ENCODE measurements around the gene SYT3. TPM values are rescaled to one million over a fixed set of nuclear protein-coding genes. Genes with fewer than 3 reads are reported as not detected.
"Not testable (repeated sequence)": the region's sequence is repeated elsewhere in the genome, so short reads cannot be mapped to it uniquely, and the experiment has no call there.

SYT3 gene
- total RNA-seq, 1 experiment from 2014 or later = 0.18 TPM

- no peaks in the 10 kb centered on the region for H3K9me3 ChIP-seq (ENCODE audit: low read length)
- H3K36me3 ChIP-seq (ENCODE audit: low read depth, low read length) = no peaks in the 10 kb centered on the region
- BruUV-seq (replicated peaks) = no TSS peak
- no peaks in the 10 kb centered on the region for H3K9me2 ChIP-seq (replicated peaks; ENCODE audit: low read length)
- ChIA-PET POLR2A (ENCODE audit: unreplicated experiment) (no interaction called here), CTCF (interaction anchor here (0.5 kb wide), 1 partner anchor 56 kb away, joined by 3 read pairs; no protein-coding TSS in a partner anchor)
- H2AFZ ChIP-seq (ENCODE audit: low read length) = no peak overlapping the region
- intact Hi-C loops (cut with micrococcal nuclease) = no loop called here
- H3K27me3 ChIP-seq (ENCODE audit: low read length) = peaks cover 10% of the 10 kb centered on the region
- no peak for ATAC-seq
- H3K4me3 ChIP-seq (ENCODE audit: low read length) = no peak overlapping the region
- no peak overlapping the region for H3K27ac ChIP-seq (ENCODE audit: low read length)
- no peaks in the 10 kb centered on the region for H3K79me2 ChIP-seq (ENCODE audit: low read length)
- DNase-seq = no peak
- H3F3A ChIP-seq (ENCODE audit: low read length, unreplicated experiment) = no peaks in the 10 kb centered on the region
- no peak overlapping the region for H3K9ac ChIP-seq (ENCODE audit: low read length)
- H4K20me1 ChIP-seq (ENCODE audit: low read length) = no peaks in the 10 kb centered on the region
- no peaks in the 10 kb centered on the region for H3K4me1 ChIP-seq (ENCODE audit: insufficient read depth, low read length)
- TF ChIP-seq EZH2phosphoT487 (IDR thresholded peaks at IDR 0.05; ENCODE audit: borderline replicate concordance, low read length) (no peak), CTCF (conservative IDR thresholded peaks at IDR 0.05; ENCODE audit: low read depth, low read length) (no peak), EZH2 (IDR thresholded peaks at IDR 0.05; ENCODE audit: low read length, unreplicated experiment) (no peak)
- H3K4me2 ChIP-seq (ENCODE audit: low read length) = no peak overlapping the region
Observed at GRCh38 chr19:50607388-50607787, 32.3 kb downstream of the SYT3 start.

- peaks cover 17% of the 10 kb centered on the region for H3K27me3 ChIP-seq (ENCODE audit: low read length)
- POLR2A ChIA-PET (ENCODE audit: unreplicated experiment); BruUV-seq (replicated peaks); H3K27ac ChIP-seq (ENCODE audit: low read length); H3F3A ChIP-seq (ENCODE audit: low read length, unreplicated experiment); H4K20me1 ChIP-seq (ENCODE audit: low read length); H2AFZ ChIP-seq (ENCODE audit: low read length); intact Hi-C loops (cut with micrococcal nuclease); DNase-seq; H3K36me3 ChIP-seq (ENCODE audit: low read depth, low read length); H3K9me2 ChIP-seq (replicated peaks; ENCODE audit: low read length); H3K4me2 ChIP-seq (ENCODE audit: low read length); H3K4me3 ChIP-seq (ENCODE audit: low read length); H3K79me2 ChIP-seq (ENCODE audit: low read length); H3K4me1 ChIP-seq (ENCODE audit: insufficient read depth, low read length); H3K9ac ChIP-seq (ENCODE audit: low read length); ATAC-seq; H3K9me3 ChIP-seq (ENCODE audit: low read length): not testable (repeated sequence)
- CTCF ChIA-PET = interaction anchor here (0.6 kb wide), 1 partner anchor 410 kb away, joined by 3 read pairs; no protein-coding TSS in a partner anchor
Observed at GRCh38 chr19:50606059-50606836, 33.4 kb downstream of the SYT3 start.

GRCh38 chr19:50604264-50605073 is 35.2 kb downstream of the SYT3 start:
- H3K9me3 ChIP-seq (ENCODE audit: low read length); CTCF ChIA-PET; intact Hi-C loops (cut with micrococcal nuclease): not testable (repeated sequence)

More at GRCh38 chr19:50604264-50605073, 35.2 kb downstream of the SYT3 start:
- H3K27ac ChIP-seq (ENCODE audit: low read length); H3K79me2 ChIP-seq (ENCODE audit: low read length); H3K9me2 ChIP-seq (replicated peaks; ENCODE audit: low read length); H2AFZ ChIP-seq (ENCODE audit: low read length); H3K4me1 ChIP-seq (ENCODE audit: insufficient read depth, low read length); POLR2A ChIA-PET (ENCODE audit: unreplicated experiment); H3K36me3 ChIP-seq (ENCODE audit: low read depth, low read length); DNase-seq; H3K9ac ChIP-seq (ENCODE audit: low read length); H3F3A ChIP-seq (ENCODE audit: low read length, unreplicated experiment); H4K20me1 ChIP-seq (ENCODE audit: low read length); H3K4me2 ChIP-seq (ENCODE audit: low read length); H3K4me3 ChIP-seq (ENCODE audit: low read length); ATAC-seq; BruUV-seq (replicated peaks): not testable (repeated sequence)
- peak; percentile 18; the same call in 1 of the 2 replicates for TF ChIP-seq CTCF (conservative IDR thresholded peaks at IDR 0.05; ENCODE audit: low read depth, low read length)
- peaks cover 35% of the 10 kb centered on the region for H3K27me3 ChIP-seq (ENCODE audit: low read length)
